WTC11 (cell line): Measurements from ENCODE around the gene CIT. TPM values are rescaled to one million over a fixed set of nuclear protein-coding genes. Genes with fewer than 3 reads are reported as not detected.

ENCODE experiments used
- ATAC-seq: fragments of 200-7000 bp; cut with Tn5 transposase; 2 replicates; pipeline ENCODE4 v1.10.0; 2021; ENCODE audit warnings: mild to moderate bottlenecking, moderate library complexity
- CTCF ChIA-PET: fragments of 300-600 bp; sonication (Branson Sonifier 250); formaldehyde crosslinking; loops from one replicate; lab custom pipeline; 2021; ENCODE audit warnings: antibody characterized with exemption; lab: Charles Lee
- POLR2A ChIA-PET: fragments of 350-600 bp; sonication (Branson Sonifier 250); formaldehyde crosslinking; loops from one replicate; lab custom pipeline; 2021; ENCODE audit warnings: antibody characterized with exemption; lab: Charles Lee
- DNase-seq: peaks from one replicate; pipeline ENCODE4 v3.0.0; 2021; ENCODE audit warnings: low spot score
- H3K27ac Mint-ChIP-seq: 2 replicates; pipeline ENCODE4 v1.8.0; 2021; ENCODE audit warnings: mixed read lengths
- H3K27me3 Mint-ChIP-seq: 2 replicates; pipeline ENCODE4 v1.8.0; 2021; ENCODE audit warnings: low read depth, mild to moderate bottlenecking, moderate library complexity, mixed read lengths
- H3K36me3 Mint-ChIP-seq: 2 replicates; pipeline ENCODE4 v1.8.0; 2021; ENCODE audit warnings: mixed read lengths
- H3K4me1 Mint-ChIP-seq: 2 replicates; pipeline ENCODE4 v1.8.0; 2022; ENCODE audit warnings: mixed read lengths
- H3K4me3 Mint-ChIP-seq: 2 replicates; pipeline ENCODE4 v1.8.0; 2021; ENCODE audit warnings: mild to moderate bottlenecking, moderate library complexity, mixed read lengths
- H3K9me3 Mint-ChIP-seq: 2 replicates; pipeline ENCODE4 v1.8.0; 2021; ENCODE audit warnings: mixed read lengths
- CREM ChIP-seq: sonication (generic); formaldehyde crosslinking; IDR thresholded peaks from 2 replicates; pipeline ENCODE4 v1.8.1; 2022; ENCODE audit warnings: mild to moderate bottlenecking, missing genetic modification reagents, moderate library complexity
- EMX1 ChIP-seq: fragments of 250-450 bp; sonication (Bioruptor Pico); IDR thresholded peaks from 2 replicates; pipeline ENCODE4 v1.8.0; 2021; ENCODE audit warnings: mild to moderate bottlenecking
- ETV6 ChIP-seq: sonication (generic); formaldehyde crosslinking; IDR thresholded peaks from 2 replicates; pipeline ENCODE4 v1.8.1; 2022; ENCODE audit warnings: mild to moderate bottlenecking, missing genetic modification reagents
- FOXJ3 ChIP-seq: sonication (generic); formaldehyde crosslinking; IDR thresholded peaks from 2 replicates; pipeline ENCODE4 v1.9.0; 2021; ENCODE audit warnings: missing genetic modification reagents, mild to moderate bottlenecking, borderline replicate concordance
- FOXP1 ChIP-seq: sonication (generic); formaldehyde crosslinking; IDR thresholded peaks from 2 replicates; pipeline ENCODE4 v1.8.0; 2022; ENCODE audit warnings: missing genetic modification reagents, mild to moderate bottlenecking, moderate library complexity, borderline replicate concordance
- MXD4 ChIP-seq: fragments of 250-450 bp; sonication (Bioruptor Pico); IDR thresholded peaks from 2 replicates; pipeline ENCODE4 v1.8.0; 2021; ENCODE audit warnings: mild to moderate bottlenecking, moderate library complexity, borderline replicate concordance
- NFE2L1 ChIP-seq: sonication (generic); formaldehyde crosslinking; IDR thresholded peaks from 2 replicates; pipeline ENCODE4 v1.8.1; 2023; ENCODE audit warnings: missing genetic modification reagents
- NR3C1 ChIP-seq: sonication (generic); formaldehyde crosslinking; conservative IDR thresholded peaks from 2 replicates; pipeline ENCODE4 v1.8.1; 2023; ENCODE audit warnings: low read depth, mild to moderate bottlenecking, missing genetic modification reagents
- RORB ChIP-seq: fragments of 250-450 bp; sonication (Bioruptor Pico); IDR thresholded peaks from 2 replicates; pipeline ENCODE4 v1.9.0; 2021; ENCODE audit warnings: mild to moderate bottlenecking
- SP1 ChIP-seq: sonication (generic); formaldehyde crosslinking; conservative IDR thresholded peaks from 2 replicates; pipeline ENCODE4 v1.8.1; 2022; ENCODE audit warnings: missing genetic modification reagents
- TEAD4 ChIP-seq: sonication (generic); formaldehyde crosslinking; IDR thresholded peaks from 2 replicates; pipeline ENCODE4 v1.8.0; 2022; ENCODE audit warnings: mild to moderate bottlenecking, missing genetic modification reagents
- ZBTB21 ChIP-seq: sonication (generic); formaldehyde crosslinking; IDR thresholded peaks from 2 replicates; pipeline ENCODE4 v1.8.1; 2023; ENCODE audit warnings: mild to moderate bottlenecking, missing genetic modification reagents, borderline replicate concordance
- ZNF121 ChIP-seq: sonication (generic); formaldehyde crosslinking; IDR thresholded peaks from 2 replicates; pipeline ENCODE4 v1.8.0; 2023; ENCODE audit warnings: missing genetic modification reagents
- ZNF396 ChIP-seq: fragments of 250-450 bp; sonication (Bioruptor Pico); IDR thresholded peaks from 2 replicates; pipeline ENCODE4 v1.8.0; 2021; ENCODE audit warnings: mild to moderate bottlenecking, moderate library complexity, borderline replicate concordance
- ZNF671 ChIP-seq: fragments of 250-450 bp; sonication (Bioruptor Pico); IDR thresholded peaks from 2 replicates; pipeline ENCODE4 v1.8.0; 2021; ENCODE audit warnings: mild to moderate bottlenecking
- total RNA-seq: library from RNA; stranded (reverse); gene quantifications from 3 replicates; pipeline ENCODE4 v1.2.3, GENCODE V29; 2021
- TF ChIP-seq, protein P1 (sequence below): sonication (generic); formaldehyde crosslinking; IDR thresholded peaks from 2 replicates; pipeline ENCODE4 v1.8.0; 2022; ENCODE audit warnings: missing genetic modification reagents
- TF ChIP-seq, protein P2 (sequence below): sonication (generic); formaldehyde crosslinking; IDR thresholded peaks from 2 replicates; pipeline ENCODE4 v1.8.0; 2022; ENCODE audit warnings: mild to moderate bottlenecking, missing genetic modification reagents
- TF ChIP-seq, protein P3 (sequence below): fragments of 250-450 bp; sonication (Bioruptor Pico); IDR thresholded peaks from 2 replicates; pipeline ENCODE4 v1.8.0; 2021; ENCODE audit warnings: mild to moderate bottlenecking
- TF ChIP-seq, protein P4 (sequence below): sonication (generic); formaldehyde crosslinking; IDR thresholded peaks from 2 replicates; pipeline ENCODE4 v1.8.1; 2022; ENCODE audit warnings: missing genetic modification reagents, borderline replicate concordance
- TF ChIP-seq, protein P5 (sequence below): sonication (generic); formaldehyde crosslinking; IDR thresholded peaks from 2 replicates; pipeline ENCODE4 v1.8.1; 2023; ENCODE audit warnings: mild to moderate bottlenecking, missing genetic modification reagents, moderate library complexity
- TF ChIP-seq, protein P6 (sequence below): fragments of 250-450 bp; sonication (Bioruptor Pico); IDR thresholded peaks from 2 replicates; pipeline ENCODE4 v1.9.0; 2021; ENCODE audit warnings: moderate library complexity, mild to moderate bottlenecking, inconsistent platforms, borderline replicate concordance

The CIT gene
- total RNA-seq, 1 experiment from 2014 or later, result 65.4 TPM

DNA sequence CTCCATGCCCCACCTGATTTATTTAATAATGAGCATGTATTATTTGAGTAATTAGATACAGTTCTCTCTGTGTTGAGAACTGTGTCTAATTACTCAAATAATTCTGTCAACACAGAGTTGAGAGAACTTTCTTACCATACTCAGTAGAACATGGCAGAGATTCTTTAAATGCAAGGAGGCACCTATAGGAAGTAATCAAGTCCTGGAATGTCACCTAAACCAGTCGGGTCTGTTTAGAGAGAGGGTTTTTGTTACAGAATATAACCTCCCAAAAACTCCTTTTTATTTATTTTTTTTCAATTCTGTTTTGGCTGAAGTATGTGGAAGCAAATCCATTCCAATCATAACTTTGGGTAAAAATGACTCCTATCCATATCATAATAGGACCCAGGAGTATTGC lies 37.5 kb upstream of the CIT start (continued):
- TF ChIP-seq, protein P1, sequence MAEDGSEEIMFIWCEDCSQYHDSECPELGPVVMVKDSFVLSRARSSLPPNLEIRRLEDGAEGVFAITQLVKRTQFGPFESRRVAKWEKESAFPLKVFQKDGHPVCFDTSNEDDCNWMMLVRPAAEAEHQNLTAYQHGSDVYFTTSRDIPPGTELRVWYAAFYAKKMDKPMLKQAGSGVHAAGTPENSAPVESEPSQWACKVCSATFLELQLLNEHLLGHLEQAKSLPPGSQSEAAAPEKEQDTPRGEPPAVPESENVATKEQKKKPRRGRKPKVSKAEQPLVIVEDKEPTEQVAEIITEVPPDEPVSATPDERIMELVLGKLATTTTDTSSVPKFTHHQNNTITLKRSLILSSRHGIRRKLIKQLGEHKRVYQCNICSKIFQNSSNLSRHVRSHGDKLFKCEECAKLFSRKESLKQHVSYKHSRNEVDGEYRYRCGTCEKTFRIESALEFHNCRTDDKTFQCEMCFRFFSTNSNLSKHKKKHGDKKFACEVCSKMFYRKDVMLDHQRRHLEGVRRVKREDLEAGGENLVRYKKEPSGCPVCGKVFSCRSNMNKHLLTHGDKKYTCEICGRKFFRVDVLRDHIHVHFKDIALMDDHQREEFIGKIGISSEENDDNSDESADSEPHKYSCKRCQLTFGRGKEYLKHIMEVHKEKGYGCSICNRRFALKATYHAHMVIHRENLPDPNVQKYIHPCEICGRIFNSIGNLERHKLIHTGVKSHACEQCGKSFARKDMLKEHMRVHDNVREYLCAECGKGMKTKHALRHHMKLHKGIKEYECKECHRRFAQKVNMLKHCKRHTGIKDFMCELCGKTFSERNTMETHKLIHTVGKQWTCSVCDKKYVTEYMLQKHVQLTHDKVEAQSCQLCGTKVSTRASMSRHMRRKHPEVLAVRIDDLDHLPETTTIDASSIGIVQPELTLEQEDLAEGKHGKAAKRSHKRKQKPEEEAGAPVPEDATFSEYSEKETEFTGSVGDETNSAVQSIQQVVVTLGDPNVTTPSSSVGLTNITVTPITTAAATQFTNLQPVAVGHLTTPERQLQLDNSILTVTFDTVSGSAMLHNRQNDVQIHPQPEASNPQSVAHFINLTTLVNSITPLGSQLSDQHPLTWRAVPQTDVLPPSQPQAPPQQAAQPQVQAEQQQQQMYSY (CRISPR knock-in tag), result no peak
- TF ChIP-seq CREM (CRISPR knock-in tag), result no peak
- no peak for TF ChIP-seq NFE2L1 (CRISPR knock-in tag)
- TF ChIP-seq FOXJ3 (CRISPR knock-in tag), result no peak
- TF ChIP-seq, protein P2, sequence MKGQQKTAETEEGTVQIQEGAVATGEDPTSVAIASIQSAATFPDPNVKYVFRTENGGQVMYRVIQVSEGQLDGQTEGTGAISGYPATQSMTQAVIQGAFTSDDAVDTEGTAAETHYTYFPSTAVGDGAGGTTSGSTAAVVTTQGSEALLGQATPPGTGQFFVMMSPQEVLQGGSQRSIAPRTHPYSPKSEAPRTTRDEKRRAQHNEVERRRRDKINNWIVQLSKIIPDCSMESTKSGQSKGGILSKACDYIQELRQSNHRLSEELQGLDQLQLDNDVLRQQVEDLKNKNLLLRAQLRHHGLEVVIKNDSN (CRISPR knock-in tag), result no peak
- TF ChIP-seq ZNF671 (CRISPR knock-in tag), result no peak
- TF ChIP-seq TEAD4 (CRISPR knock-in tag), result no peak

DNA sequence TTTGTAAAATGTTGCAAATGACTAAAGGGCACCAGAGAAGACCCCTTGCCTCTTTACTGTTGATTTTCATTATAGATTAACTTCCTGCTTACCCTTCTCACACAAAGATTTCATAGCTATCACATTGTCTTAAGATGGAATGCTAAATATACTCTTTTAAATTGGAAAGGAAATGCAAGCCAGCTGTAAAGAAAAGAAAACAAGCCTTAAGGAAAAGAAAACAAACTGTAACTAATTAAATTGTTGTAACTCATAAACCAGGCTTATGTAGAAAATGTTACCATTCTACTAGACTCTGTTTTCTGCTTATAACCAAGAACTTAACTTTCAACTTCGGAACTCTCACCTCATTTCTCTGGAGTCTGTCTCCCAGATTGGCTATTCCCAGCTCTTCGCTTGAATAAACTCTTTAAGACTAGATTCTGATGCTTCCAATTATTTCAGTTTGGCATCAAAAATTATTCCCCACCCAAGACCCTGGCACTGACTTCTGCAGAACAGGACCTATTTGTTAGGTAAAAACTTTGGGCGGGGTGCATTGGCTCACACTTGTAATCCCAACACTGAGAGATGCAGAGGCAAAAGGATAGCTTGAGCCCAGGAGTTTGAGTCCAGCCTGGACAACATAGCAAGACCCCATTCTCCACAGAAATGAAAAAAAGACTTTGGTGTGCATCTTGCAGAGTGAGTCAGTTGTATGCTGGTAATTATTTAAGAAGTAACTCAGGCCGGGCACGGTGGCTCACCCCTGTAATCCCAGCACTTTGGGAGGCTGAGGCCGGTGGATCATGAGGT lies 36.6 kb upstream of the CIT start:
- H3K27me3 Mint-ChIP-seq, result 0 out of 2 replicates have a peak, but pooled peaks cover 2% of the 10 kb centered on the region
- H3K9me3 Mint-ChIP-seq, result peaks cover 3% of the 10 kb centered on the region

DNA sequence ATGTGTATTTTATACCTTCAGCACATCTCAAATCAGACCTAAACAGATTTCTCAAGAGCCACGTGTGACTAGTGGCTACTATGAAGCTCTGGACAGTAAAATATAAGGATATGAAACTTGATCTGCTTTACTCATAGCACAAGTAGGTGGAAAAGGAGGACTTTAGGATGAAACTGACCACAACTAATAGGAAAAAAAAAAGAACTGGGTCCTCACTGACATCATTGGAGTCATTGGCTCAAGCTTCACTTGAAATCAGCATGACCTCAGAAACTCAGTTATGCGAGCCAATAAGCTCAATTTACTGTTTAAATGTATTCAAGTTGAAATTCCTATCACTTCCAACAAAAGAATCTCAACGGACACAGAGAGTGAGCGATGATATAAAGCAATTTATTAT lies 34.1 kb upstream of the CIT start:
- CTCF ChIA-PET, result interaction anchor here (0.6 to 0.9 kb wide), 2 partner anchors 28 to 176 kb away, joined by 3 read pairs; no protein-coding TSS in a partner anchor
- no peak for DNase-seq
- TF ChIP-seq NR3C1 (no peak), ZNF396 (CRISPR knock-in tag) (no peak)
- TF ChIP-seq, protein P3, sequence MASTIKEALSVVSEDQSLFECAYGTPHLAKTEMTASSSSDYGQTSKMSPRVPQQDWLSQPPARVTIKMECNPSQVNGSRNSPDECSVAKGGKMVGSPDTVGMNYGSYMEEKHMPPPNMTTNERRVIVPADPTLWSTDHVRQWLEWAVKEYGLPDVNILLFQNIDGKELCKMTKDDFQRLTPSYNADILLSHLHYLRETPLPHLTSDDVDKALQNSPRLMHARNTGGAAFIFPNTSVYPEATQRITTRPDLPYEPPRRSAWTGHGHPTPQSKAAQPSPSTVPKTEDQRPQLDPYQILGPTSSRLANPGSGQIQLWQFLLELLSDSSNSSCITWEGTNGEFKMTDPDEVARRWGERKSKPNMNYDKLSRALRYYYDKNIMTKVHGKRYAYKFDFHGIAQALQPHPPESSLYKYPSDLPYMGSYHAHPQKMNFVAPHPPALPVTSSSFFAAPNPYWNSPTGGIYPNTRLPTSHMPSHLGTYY (CRISPR knock-in tag), result no peak
- TF ChIP-seq, all 79 proteins: peak for 0
- POLR2A ChIA-PET, result interaction anchor here (0.7 kb wide), 1 partner anchor 38 kb away, joined by 3 read pairs; no protein-coding TSS in a partner anchor
- peaks cover 7% of the 10 kb centered on the region; the same call in 1 of the 2 replicates for H3K4me1 Mint-ChIP-seq
- H3K4me3 Mint-ChIP-seq, result no peak overlapping the region
- ATAC-seq, result no peak
- H3K36me3 Mint-ChIP-seq, result no peaks in the 10 kb centered on the region
- H3K27ac Mint-ChIP-seq, result no peak overlapping the region
- peaks cover 3% of the 10 kb centered on the region for H3K9me3 Mint-ChIP-seq
- H3K27me3 Mint-ChIP-seq, result 0 out of 2 replicates have a peak, but pooled peaks cover 2% of the 10 kb centered on the region

More for the DNA sequence above, 36.6 kb upstream of the CIT start:
- no peak for DNase-seq
- H3K36me3 Mint-ChIP-seq, result no peaks in the 10 kb centered on the region
- TF ChIP-seq RORB (CRISPR knock-in tag), result no peak
- peak; percentile 91; the same call in 1 of the 2 replicates for TF ChIP-seq ZNF121 (CRISPR knock-in tag)
- TF ChIP-seq, all 79 proteins: peak for 1
- CTCF ChIA-PET, result interaction anchor here (0.8 to 1.0 kb wide), 3 partner anchors 12 to 271 kb away, joined by 3 to 4 read pairs (median 3); no protein-coding TSS in a partner anchor
- Mint-ChIP-seq H3K4me1 (peaks cover 7% of the 10 kb centered on the region; the same call in 1 of the 2 replicates), H3K27ac (no peak overlapping the region), H3K4me3 (no peak overlapping the region)
- no peak for ATAC-seq
- POLR2A ChIA-PET, result no interaction called here

DNA sequence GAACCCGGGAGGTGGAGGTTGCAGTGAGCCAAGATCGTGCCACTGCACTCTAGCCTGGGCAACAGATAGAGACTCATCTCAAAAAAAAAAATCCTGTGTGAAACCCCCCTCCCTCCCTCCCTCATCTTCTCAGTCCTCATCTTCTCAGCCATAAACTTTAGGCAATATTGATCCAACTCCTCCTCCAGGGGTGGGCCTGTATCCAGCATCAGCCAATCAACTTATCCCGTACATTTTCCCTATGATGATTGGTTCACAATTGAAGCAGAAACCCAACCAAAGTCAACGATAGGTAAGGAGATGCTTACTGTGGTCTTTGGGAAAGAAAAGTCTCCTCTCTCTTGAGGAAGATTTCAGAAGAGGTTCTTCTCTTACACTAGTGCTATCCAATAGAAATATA lies 33.5 kb upstream of the CIT start:
- ChIA-PET CTCF (interaction anchor here (0.9 kb wide), 1 partner anchor 176 kb away, joined by 3 read pairs; no protein-coding TSS in a partner anchor), POLR2A (no interaction called here)
- Mint-ChIP-seq H3K27ac (no peak overlapping the region), H3K36me3 (no peaks in the 10 kb centered on the region), H3K4me1 (peaks cover 7% of the 10 kb centered on the region; the same call in 1 of the 2 replicates), H3K4me3 (no peak overlapping the region), H3K9me3 (peaks cover 3% of the 10 kb centered on the region), H3K27me3 (0 out of 2 replicates have a peak, but pooled peaks cover 2% of the 10 kb centered on the region)
- ATAC-seq (no peak), DNase-seq (no peak)
- no peak for TF ChIP-seq MXD4 (CRISPR knock-in tag)
- TF ChIP-seq FOXP1 (CRISPR knock-in tag), result no peak
- TF ChIP-seq ETV6 (CRISPR knock-in tag), result no peak
- TF ChIP-seq ZBTB21 (CRISPR knock-in tag), result no peak
- TF ChIP-seq, protein P4, sequence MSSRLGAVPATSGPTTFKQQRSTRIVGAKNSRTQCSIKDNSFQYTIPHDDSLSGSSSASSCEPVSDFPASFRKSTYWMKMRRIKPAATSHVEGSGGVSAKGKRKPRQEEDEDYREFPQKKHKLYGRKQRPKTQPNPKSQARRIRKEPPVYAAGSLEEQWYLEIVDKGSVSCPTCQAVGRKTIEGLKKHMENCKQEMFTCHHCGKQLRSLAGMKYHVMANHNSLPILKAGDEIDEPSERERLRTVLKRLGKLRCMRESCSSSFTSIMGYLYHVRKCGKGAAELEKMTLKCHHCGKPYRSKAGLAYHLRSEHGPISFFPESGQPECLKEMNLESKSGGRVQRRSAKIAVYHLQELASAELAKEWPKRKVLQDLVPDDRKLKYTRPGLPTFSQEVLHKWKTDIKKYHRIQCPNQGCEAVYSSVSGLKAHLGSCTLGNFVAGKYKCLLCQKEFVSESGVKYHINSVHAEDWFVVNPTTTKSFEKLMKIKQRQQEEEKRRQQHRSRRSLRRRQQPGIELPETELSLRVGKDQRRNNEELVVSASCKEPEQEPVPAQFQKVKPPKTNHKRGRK (CRISPR knock-in tag), result no peak
- TF ChIP-seq CREM (CRISPR knock-in tag), result no peak
- no peak for TF ChIP-seq EMX1
- TF ChIP-seq, protein P5, sequence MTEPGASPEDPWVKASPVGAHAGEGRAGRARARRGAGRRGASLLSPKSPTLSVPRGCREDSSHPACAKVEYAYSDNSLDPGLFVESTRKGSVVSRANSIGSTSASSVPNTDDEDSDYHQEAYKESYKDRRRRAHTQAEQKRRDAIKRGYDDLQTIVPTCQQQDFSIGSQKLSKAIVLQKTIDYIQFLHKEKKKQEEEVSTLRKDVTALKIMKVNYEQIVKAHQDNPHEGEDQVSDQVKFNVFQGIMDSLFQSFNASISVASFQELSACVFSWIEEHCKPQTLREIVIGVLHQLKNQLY, result no peak
- TF ChIP-seq SP1, result no peak
- TF ChIP-seq, protein P6, sequence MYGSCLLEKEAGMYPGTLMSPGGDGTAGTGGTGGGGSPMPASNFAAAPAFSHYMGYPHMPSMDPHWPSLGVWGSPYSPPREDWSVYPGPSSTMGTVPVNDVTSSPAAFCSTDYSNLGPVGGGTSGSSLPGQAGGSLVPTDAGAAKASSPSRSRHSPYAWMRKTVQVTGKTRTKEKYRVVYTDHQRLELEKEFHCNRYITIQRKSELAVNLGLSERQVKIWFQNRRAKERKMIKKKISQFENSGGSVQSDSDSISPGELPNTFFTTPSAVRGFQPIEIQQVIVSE, result no peak
- TF ChIP-seq NR3C1, result no peak
